ENCODE data around the gene MYH1.

MYH1 gene

GRCh38 chr17:10518271-10519037 lies at the start of gene MYH1:
Gene MYH1 (minus strand): TSS chr17:10518542. CDS start chr17:10516642, 1,900 bp downstream.
- no peak within 1 kb of the TSS for H3K27ac ChIP-seq
- H3K4me3 ChIP-seq: no peak within 1 kb of the TSS
- H3K9me3 ChIP-seq (ENCODE audit: low read depth, low read length): no peaks in the 10 kb centered on the region
- H3K36me3 ChIP-seq (ENCODE audit: insufficient read depth, low read length): no peaks in the 10 kb centered on the region
- TF ChIP-seq FOXP2 (optimal IDR thresholded peaks at IDR 0.05; ENCODE audit: control extremely low read depth, extremely low read length, insufficient read depth) (no peak), POLR2AphosphoS5 (IDR thresholded peaks at IDR 0.05; ENCODE audit: borderline replicate concordance, low read depth, low read length) (no peak), EZH2 (IDR thresholded peaks at IDR 0.05) (no peak)
- DNase-seq (ENCODE audit: low read depth, low spot score): no peak
- no peak within 1 kb of the TSS for H3K9ac ChIP-seq (ENCODE audit: insufficient read length)

GRCh38 chr17:10563991-10564660 lies 45.8 kb upstream of the MYH1 start:
- no peak for DNase-seq (ENCODE audit: low read depth, low spot score)
- no peak for TF ChIP-seq FOXP2 (optimal IDR thresholded peaks at IDR 0.05; ENCODE audit: control extremely low read depth, extremely low read length, insufficient read depth)
- TF ChIP-seq POLR2AphosphoS5 (IDR thresholded peaks at IDR 0.05; ENCODE audit: borderline replicate concordance, low read depth, low read length): no peak
- no peak for TF ChIP-seq EZH2 (IDR thresholded peaks at IDR 0.05)
- Histone ChIP-seq H3K4me3 (no peak overlapping the region), H3K9ac (ENCODE audit: insufficient read length) (no peak overlapping the region), H3K9me3 (ENCODE audit: low read depth, low read length) (no peaks in the 10 kb centered on the region), H3K36me3 (ENCODE audit: insufficient read depth, low read length) (no peaks in the 10 kb centered on the region), H3K27ac (no peak overlapping the region)

GRCh38 chr17:10558049-10558448 lies 39.7 kb upstream of the MYH1 start:
- Histone ChIP-seq H3K27ac (no peak overlapping the region), H3K4me3 (no peak overlapping the region), H3K9me3 (ENCODE audit: low read depth, low read length) (no peaks in the 10 kb centered on the region), H3K36me3 (ENCODE audit: insufficient read depth, low read length) (no peaks in the 10 kb centered on the region), H3K9ac (ENCODE audit: insufficient read length) (no peak overlapping the region)
- no peak for TF ChIP-seq POLR2AphosphoS5 (IDR thresholded peaks at IDR 0.05; ENCODE audit: borderline replicate concordance, low read depth, low read length)
- TF ChIP-seq FOXP2 (optimal IDR thresholded peaks at IDR 0.05; ENCODE audit: control extremely low read depth, extremely low read length, insufficient read depth): no peak
- no peak for TF ChIP-seq EZH2 (IDR thresholded peaks at IDR 0.05)
- no peak for DNase-seq (ENCODE audit: low read depth, low spot score)

- Histone ChIP-seq H3K36me3 (ENCODE audit: insufficient read depth, low read length) (no peaks in the 10 kb centered on the region), H3K9ac (ENCODE audit: insufficient read length) (no peak overlapping the region), H3K4me3 (no peak overlapping the region), H3K9me3 (ENCODE audit: low read depth, low read length) (no peaks in the 10 kb centered on the region), H3K27ac (no peak overlapping the region)
- DNase-seq (ENCODE audit: low read depth, low spot score): no peak
- TF ChIP-seq FOXP2 (optimal IDR thresholded peaks at IDR 0.05; ENCODE audit: control extremely low read depth, extremely low read length, insufficient read depth) (no peak), POLR2AphosphoS5 (IDR thresholded peaks at IDR 0.05; ENCODE audit: borderline replicate concordance, low read depth, low read length) (no peak), EZH2 (IDR thresholded peaks at IDR 0.05) (no peak)
These were observed 39.1 kb upstream of the MYH1 start for GRCh38 chr17:10557422-10557821.

- TF ChIP-seq POLR2AphosphoS5 (IDR thresholded peaks at IDR 0.05; ENCODE audit: borderline replicate concordance, low read depth, low read length): no peak
- TF ChIP-seq FOXP2 (optimal IDR thresholded peaks at IDR 0.05; ENCODE audit: control extremely low read depth, extremely low read length, insufficient read depth): no peak
- no peak for TF ChIP-seq EZH2 (IDR thresholded peaks at IDR 0.05)
- H3K36me3 ChIP-seq (ENCODE audit: insufficient read depth, low read length): no peaks in the 10 kb centered on the region
- H3K9ac ChIP-seq (ENCODE audit: insufficient read length): no peak overlapping the region
- H3K27ac ChIP-seq: no peak overlapping the region
- H3K9me3 ChIP-seq (ENCODE audit: low read depth, low read length): no peaks in the 10 kb centered on the region
- no peak overlapping the region for H3K4me3 ChIP-seq
- no peak for DNase-seq (ENCODE audit: low read depth, low spot score)
These were observed 38.1 kb upstream of the MYH1 start for GRCh38 chr17:10556301-10557005.

- TF ChIP-seq POLR2AphosphoS5 (IDR thresholded peaks at IDR 0.05; ENCODE audit: borderline replicate concordance, low read depth, low read length) (no peak), FOXP2 (optimal IDR thresholded peaks at IDR 0.05; ENCODE audit: control extremely low read depth, extremely low read length, insufficient read depth) (no peak), EZH2 (IDR thresholded peaks at IDR 0.05) (no peak)
- H3K27ac ChIP-seq: no peak overlapping the region
- H3K36me3 ChIP-seq (ENCODE audit: insufficient read depth, low read length): no peaks in the 10 kb centered on the region
- no peak for DNase-seq (ENCODE audit: low read depth, low spot score)
- H3K9me3 ChIP-seq (ENCODE audit: low read depth, low read length): no peaks in the 10 kb centered on the region
- H3K4me3 ChIP-seq: no peak overlapping the region
- no peak overlapping the region for H3K9ac ChIP-seq (ENCODE audit: insufficient read length)
These were observed 31.7 kb upstream of the MYH1 start for GRCh38 chr17:10550014-10550413.

- no peak for DNase-seq (ENCODE audit: low read depth, low spot score)
- H3K36me3 ChIP-seq (ENCODE audit: insufficient read depth, low read length): no peaks in the 10 kb centered on the region
- H3K4me3 ChIP-seq: no peak within 1 kb of the TSS
- no peaks in the 10 kb centered on the region for H3K9me3 ChIP-seq (ENCODE audit: low read depth, low read length)
- H3K9ac ChIP-seq (ENCODE audit: insufficient read length): no peak within 1 kb of the TSS
- TF ChIP-seq FOXP2 (optimal IDR thresholded peaks at IDR 0.05; ENCODE audit: control extremely low read depth, extremely low read length, insufficient read depth): no peak
- TF ChIP-seq EZH2 (IDR thresholded peaks at IDR 0.05): no peak
- no peak for TF ChIP-seq POLR2AphosphoS5 (IDR thresholded peaks at IDR 0.05; ENCODE audit: borderline replicate concordance, low read depth, low read length)
- no peak within 1 kb of the TSS for H3K27ac ChIP-seq
These were observed 30.9 kb upstream of the MYH1 start, which contains the start of gene MYH2 for GRCh38 chr17:10549096-10549842. Gene MYH2 (minus strand): TSS chr17:10549658. CDS start chr17:10547920, 1,738 bp downstream.

Measured in SK-N-MC (cell line).